Measurements from ENCODE around the gene TPI1.
"Not testable (repeated sequence)": the region's sequence is repeated elsewhere in the genome, so short reads cannot be mapped to it uniquely, and the experiment has no call there.

Gene TPI1

GRCh38 chr12:6879824-6880223 lies 12.5 kb downstream of the TPI1 start:
- not testable (repeated sequence) for H3K4me2 ChIP-seq (ENCODE audit: low read length); H3K9me2 ChIP-seq (replicated peaks; ENCODE audit: control insufficient read depth, low read length); H3K4me1 ChIP-seq (ENCODE audit: control insufficient read depth, low read length); H3K27me3 ChIP-seq (ENCODE audit: control insufficient read depth, low read length); H3K9me3 ChIP-seq (ENCODE audit: control insufficient read depth, insufficient read depth, low read length); H3K79me2 ChIP-seq (ENCODE audit: control insufficient read depth, low read length); H4K20me1 ChIP-seq (ENCODE audit: control insufficient read depth, insufficient read depth, low read depth, low read length); H3F3A ChIP-seq (ENCODE audit: control insufficient read depth, insufficient read depth); H3K27ac ChIP-seq (ENCODE audit: low read depth, low read length); H3K4me3 ChIP-seq (ENCODE audit: low read length)
- peaks cover 11% of the 10 kb centered on the region for H3K36me3 ChIP-seq (ENCODE audit: control insufficient read depth, low read length)

GRCh38 chr12:6883252-6883651 lies 15.9 kb downstream of the TPI1 start:
- no peaks in the 10 kb centered on the region for H3K27me3 ChIP-seq (ENCODE audit: control insufficient read depth, low read length)
- no peak overlapping the region for H3K4me3 ChIP-seq (ENCODE audit: low read length)
- no peaks in the 10 kb centered on the region for H3K4me1 ChIP-seq (ENCODE audit: control insufficient read depth, low read length)
- no peak overlapping the region for H3K27ac ChIP-seq (ENCODE audit: low read depth, low read length)
- no peaks in the 10 kb centered on the region for H3K79me2 ChIP-seq (ENCODE audit: control insufficient read depth, low read length)
- H3F3A ChIP-seq (ENCODE audit: control insufficient read depth, insufficient read depth) = no peaks in the 10 kb centered on the region
- no peak overlapping the region for H3K4me2 ChIP-seq (ENCODE audit: low read length)
- H4K20me1 ChIP-seq (ENCODE audit: control insufficient read depth, insufficient read depth, low read depth, low read length) = no peaks in the 10 kb centered on the region
- H3K9me3 ChIP-seq (ENCODE audit: control insufficient read depth, insufficient read depth, low read length) = no peaks in the 10 kb centered on the region
- TF ChIP-seq CTCF (IDR thresholded peaks at IDR 0.05; ENCODE audit: low read depth, low read length, poor library complexity, severe bottlenecking) (no peak), EZH2phosphoT487 (IDR thresholded peaks at IDR 0.05; ENCODE audit: borderline replicate concordance, low read length) (no peak)
- peaks cover 6% of the 10 kb centered on the region for H3K36me3 ChIP-seq (ENCODE audit: control insufficient read depth, low read length)
- no peaks in the 10 kb centered on the region for H3K9me2 ChIP-seq (replicated peaks; ENCODE audit: control insufficient read depth, low read length)

- TF ChIP-seq EZH2phosphoT487 (IDR thresholded peaks at IDR 0.05; ENCODE audit: borderline replicate concordance, low read length) (no peak), CTCF (IDR thresholded peaks at IDR 0.05; ENCODE audit: low read depth, low read length, poor library complexity, severe bottlenecking) (no peak)
These were observed 16.4 kb downstream of the TPI1 start for GRCh38 chr12:6883683-6884082.

GRCh38 chr12:6884539-6884938 lies 17.2 kb downstream of the TPI1 start:
- Histone ChIP-seq H3F3A (ENCODE audit: control insufficient read depth, insufficient read depth) (no peaks in the 10 kb centered on the region), H3K4me3 (ENCODE audit: low read length) (no peak overlapping the region), H4K20me1 (ENCODE audit: control insufficient read depth, insufficient read depth, low read depth, low read length) (no peaks in the 10 kb centered on the region), H3K27ac (ENCODE audit: low read depth, low read length) (no peak overlapping the region), H3K9me2 (replicated peaks; ENCODE audit: control insufficient read depth, low read length) (no peaks in the 10 kb centered on the region), H3K9me3 (ENCODE audit: control insufficient read depth, insufficient read depth, low read length) (no peaks in the 10 kb centered on the region), H3K36me3 (ENCODE audit: control insufficient read depth, low read length) (peaks cover 6% of the 10 kb centered on the region), H3K27me3 (ENCODE audit: control insufficient read depth, low read length) (no peaks in the 10 kb centered on the region), H3K4me2 (ENCODE audit: low read length) (no peak overlapping the region), H3K4me1 (ENCODE audit: control insufficient read depth, low read length) (no peaks in the 10 kb centered on the region), H3K79me2 (ENCODE audit: control insufficient read depth, low read length) (no peaks in the 10 kb centered on the region)
- TF ChIP-seq EZH2phosphoT487 (IDR thresholded peaks at IDR 0.05; ENCODE audit: borderline replicate concordance, low read length) (no peak), CTCF (IDR thresholded peaks at IDR 0.05; ENCODE audit: low read depth, low read length, poor library complexity, severe bottlenecking) (no peak)

More at GRCh38 chr12:6883683-6884082, 16.4 kb downstream of the TPI1 start:
- H3K4me1 ChIP-seq (ENCODE audit: control insufficient read depth, low read length) = no peaks in the 10 kb centered on the region
- H3K9me2 ChIP-seq (replicated peaks; ENCODE audit: control insufficient read depth, low read length) = no peaks in the 10 kb centered on the region
- no peaks in the 10 kb centered on the region for H3F3A ChIP-seq (ENCODE audit: control insufficient read depth, insufficient read depth)
- no peak overlapping the region for H3K27ac ChIP-seq (ENCODE audit: low read depth, low read length)
- H3K4me3 ChIP-seq (ENCODE audit: low read length) = no peak overlapping the region
- H4K20me1 ChIP-seq (ENCODE audit: control insufficient read depth, insufficient read depth, low read depth, low read length) = no peaks in the 10 kb centered on the region
- peaks cover 6% of the 10 kb centered on the region for H3K36me3 ChIP-seq (ENCODE audit: control insufficient read depth, low read length)
- H3K4me2 ChIP-seq (ENCODE audit: low read length) = no peak overlapping the region
- no peaks in the 10 kb centered on the region for H3K27me3 ChIP-seq (ENCODE audit: control insufficient read depth, low read length)
- no peaks in the 10 kb centered on the region for H3K79me2 ChIP-seq (ENCODE audit: control insufficient read depth, low read length)
- H3K9me3 ChIP-seq (ENCODE audit: control insufficient read depth, insufficient read depth, low read length) = no peaks in the 10 kb centered on the region

GRCh38 chr12:6886206-6886999 lies 19.1 kb downstream of the TPI1 start:
- H3K9me3 ChIP-seq (ENCODE audit: control insufficient read depth, insufficient read depth, low read length); H3K4me2 ChIP-seq (ENCODE audit: low read length); H3K27ac ChIP-seq (ENCODE audit: low read depth, low read length); H3F3A ChIP-seq (ENCODE audit: control insufficient read depth, insufficient read depth); H3K27me3 ChIP-seq (ENCODE audit: control insufficient read depth, low read length); H3K36me3 ChIP-seq (ENCODE audit: control insufficient read depth, low read length); H3K79me2 ChIP-seq (ENCODE audit: control insufficient read depth, low read length); H3K9me2 ChIP-seq (replicated peaks; ENCODE audit: control insufficient read depth, low read length); H3K4me1 ChIP-seq (ENCODE audit: control insufficient read depth, low read length); H3K4me3 ChIP-seq (ENCODE audit: low read length); H4K20me1 ChIP-seq (ENCODE audit: control insufficient read depth, insufficient read depth, low read depth, low read length): not testable (repeated sequence)

All from DOHH2 (cell line).